Stimulated activated CD4-positive, alpha-beta T cell treated with anti-CD3 and anti-CD28 coated beads, Interleukin-1b, Interleukin-23, amount 100 ng/mL, for 24 hours (primary cell): ENCODE measurements around the gene MRPS7.
"Not testable (repeated sequence)": the region's sequence is repeated elsewhere in the genome, so short reads cannot be mapped to it uniquely, and the experiment has no call there.

Experiments used
- DNase-seq, 4 experiments: peaks; one replicate each; pipeline ENCODE4 v3.0.0-alpha.2; 2020; ENCODE audit warnings: low read depth in 4 of 4, low spot score in 1 of 4

MRPS7 gene

DNA sequence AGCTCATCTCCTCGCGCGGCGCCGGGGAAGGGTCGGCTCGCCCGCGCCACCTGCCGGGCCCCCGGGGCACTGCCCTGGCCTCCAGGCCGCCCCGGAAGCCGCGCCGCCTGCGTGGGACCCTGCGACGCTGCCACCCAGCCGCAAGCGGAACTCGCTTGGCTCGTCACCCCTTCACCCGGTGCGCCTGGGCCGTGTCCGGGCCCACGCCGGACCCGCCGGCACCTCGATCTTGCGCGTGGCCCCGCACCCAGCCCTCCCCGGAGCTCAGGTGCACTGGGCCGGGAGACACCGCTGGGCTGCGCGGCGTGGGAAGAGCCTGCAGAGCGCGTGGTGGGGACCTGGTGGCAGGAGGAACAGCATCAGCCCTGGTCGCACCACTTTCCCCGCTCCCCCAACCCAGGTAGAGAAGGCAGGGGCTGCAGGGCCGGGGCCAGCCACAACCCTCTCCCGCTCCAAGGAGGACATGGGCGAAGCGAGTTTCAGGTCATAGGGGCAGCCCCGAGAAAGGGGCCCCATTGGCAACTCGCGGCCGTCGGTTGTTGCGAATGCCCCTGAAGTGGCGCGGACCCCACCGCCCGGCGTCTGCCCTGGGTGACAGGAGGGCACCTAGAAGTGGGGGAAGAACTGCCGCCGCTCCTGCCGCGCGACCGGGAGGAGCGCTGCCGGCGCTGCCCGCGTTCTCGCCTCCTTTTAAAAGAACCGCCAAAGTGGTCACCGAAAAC, 9.7 kb downstream of the MRPS7 start:
- peak; percentile 74 to 88 (median 82) for DNase-seq

DNA sequence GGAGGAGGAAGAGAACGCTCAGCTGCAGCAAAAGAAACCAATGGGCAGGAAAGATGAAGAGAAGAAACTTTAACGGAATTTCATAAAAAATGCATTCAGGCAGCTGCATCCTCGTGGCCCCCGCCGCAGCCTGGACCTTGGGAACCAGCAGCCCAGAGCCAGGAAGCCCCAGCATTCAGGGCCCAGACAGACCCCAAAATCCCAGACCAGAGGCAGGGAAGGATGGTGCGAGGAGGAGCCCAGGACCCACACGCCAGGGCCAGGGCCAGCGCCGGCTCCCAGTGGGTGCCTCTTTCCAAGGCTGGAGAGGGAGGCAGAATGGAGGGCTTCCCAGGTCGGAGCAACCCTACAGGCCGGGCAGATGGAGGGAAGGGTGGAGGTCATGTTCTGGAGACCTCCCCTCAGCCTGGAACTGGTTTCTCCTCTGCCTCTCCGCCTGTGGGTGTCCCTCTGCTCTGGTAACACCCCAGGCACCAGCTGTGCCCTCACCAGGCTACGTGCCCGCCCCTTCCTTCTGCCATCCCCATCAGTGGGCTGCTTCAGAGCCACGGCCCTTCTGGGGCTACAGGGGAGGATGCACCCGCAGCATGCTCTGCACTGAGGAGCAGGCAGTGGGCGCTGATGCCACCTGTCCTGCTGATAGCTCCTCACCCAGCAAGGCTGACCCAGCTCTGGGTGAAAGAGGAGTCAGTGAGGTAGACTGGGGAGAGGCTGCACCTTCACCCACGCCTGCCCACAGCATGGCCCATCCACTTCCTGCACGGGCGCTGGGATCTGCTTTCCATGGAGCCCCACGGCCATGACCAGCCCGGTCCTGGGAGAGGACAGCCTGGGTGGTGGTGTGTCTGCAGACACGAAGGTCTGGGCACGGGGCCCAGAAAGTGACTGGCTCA, 10.5 kb downstream of the MRPS7 start:
- peak in 1 of 4 experiments; percentile 17 for DNase-seq

DNA sequence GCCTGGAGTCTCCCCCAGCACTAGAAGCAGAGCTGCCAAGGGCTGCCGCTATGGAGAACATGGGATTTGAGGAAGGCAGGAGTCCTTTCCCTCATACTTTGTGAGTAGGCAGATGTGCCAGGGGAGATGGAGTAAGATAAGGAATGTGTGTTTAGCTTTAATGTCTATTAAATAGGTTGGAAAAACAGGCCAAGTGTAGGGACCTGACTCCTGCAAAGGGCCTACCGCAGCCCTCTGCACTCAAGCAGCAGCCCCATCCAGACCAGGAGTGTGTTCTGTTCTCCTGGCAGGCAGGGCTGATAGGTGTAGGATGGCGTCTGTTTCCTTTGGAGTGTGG, 11.1 kb downstream of the MRPS7 start:
- DNase-seq: no peak

DNA sequence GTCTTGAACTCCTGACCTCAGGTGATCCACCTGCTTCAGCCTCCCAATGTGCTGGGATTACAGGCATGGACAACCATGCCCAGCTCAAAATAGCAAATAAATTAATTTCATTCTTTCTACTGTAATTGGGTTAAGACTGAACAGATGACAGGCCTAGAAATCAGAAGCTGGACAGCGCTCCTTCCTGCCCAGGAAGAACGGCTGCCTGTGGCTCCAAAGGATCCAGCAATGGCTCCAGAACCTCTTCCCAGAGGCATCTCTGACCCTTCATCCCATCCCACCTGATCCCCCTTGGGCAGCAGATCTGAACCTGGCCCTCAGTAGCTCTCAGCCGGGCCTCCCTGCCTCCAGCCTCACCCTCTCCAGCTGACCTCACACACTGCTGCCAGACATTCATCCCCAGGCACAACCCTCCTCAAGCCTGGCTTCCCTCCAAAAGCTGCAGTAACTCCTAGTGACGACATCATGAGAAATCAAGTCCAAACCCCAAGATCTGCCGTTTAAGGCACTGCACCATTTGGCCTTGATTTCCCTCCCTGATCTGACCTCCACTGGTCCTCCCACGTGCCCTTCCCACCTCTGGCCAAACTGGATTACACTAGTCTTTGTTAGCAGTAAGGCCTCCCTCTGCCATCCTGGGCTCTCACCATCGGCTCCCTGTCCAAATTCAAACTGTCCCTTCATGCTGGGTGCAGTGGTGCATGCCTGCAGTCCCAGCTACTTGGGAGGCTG, 12.5 kb downstream of the MRPS7 start:
- no peak for DNase-seq

DNA sequence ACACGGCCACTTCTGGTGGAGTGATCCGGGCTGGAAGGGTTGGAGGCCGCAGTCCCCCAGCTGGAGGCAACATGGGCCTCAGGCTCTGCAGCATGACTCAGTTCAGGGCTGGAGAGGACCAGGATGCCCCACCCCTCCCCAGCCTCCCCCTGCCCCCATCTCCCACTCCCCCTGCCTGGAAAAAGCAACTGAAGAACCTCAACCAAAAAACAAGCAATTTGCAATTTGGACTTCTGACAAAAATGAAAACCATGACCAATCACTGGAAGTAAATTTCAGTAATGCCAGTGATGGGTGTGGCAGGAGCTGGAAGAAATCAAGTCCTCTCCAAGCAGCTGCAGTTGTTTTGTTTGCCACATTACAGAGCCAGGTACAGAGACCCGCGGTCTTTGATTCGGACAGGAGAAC, 16.0 kb downstream of the MRPS7 start:
- no peak for DNase-seq

DNA sequence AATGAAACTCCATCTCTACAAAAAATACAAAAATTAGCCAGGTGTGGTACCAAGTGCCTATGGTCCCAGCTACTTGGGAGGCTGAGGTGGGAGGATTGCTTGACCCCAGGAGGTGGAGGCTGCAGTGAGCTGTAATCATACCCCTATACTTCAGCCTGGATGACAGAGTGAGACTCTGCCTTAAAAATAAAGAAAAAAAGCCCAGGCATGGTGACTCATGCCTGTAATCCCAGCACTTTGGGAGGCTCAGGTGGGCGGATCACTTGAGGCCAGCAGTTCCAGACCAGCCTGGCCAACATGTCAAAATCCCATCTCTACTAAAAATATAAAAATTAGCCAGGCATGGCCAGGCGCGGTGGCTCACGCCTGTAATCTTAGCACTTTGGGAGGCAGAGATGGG, 18.5 kb downstream of the MRPS7 start:
- not testable (repeated sequence) for DNase-seq

DNA sequence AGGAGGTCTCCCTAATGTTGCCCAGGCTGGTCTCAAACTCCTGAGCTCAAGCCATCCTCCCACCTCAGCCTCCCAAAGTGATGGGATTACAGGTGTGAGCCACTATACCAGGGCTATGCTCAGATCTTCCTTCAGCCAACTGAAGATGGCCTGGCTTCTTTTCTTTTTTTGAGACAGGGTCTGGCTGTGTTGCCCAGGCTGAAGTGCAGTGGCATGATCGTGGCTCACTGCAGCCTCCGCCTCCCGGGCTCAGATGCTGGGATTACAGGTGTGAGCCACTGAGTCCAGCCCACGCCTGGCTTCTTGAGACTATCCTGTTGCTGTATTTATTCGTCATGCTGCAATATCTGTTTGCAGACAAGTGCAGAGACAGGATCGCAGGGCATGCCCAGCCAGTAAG, 23.4 kb downstream of the MRPS7 start:
- DNase-seq: no peak

DNA sequence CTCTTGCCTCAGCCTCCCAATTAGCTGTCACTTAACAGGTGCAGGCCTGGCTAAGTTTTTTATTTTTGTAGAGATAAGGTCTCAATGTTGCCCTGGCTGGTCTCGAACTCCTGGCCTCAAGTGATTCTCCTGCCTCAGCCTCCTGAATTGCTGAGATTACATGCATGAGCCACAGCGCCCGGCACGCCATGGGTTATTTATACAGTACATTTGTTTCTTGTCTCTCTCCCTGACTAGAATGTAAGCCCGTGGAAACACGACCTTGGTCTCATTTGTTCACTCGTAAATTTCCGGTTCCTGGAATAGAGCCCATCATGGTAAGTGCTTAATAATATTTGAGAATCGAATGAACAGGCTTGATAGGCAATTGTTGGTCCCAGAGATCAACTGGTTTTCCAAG, 25.5 kb downstream of the MRPS7 start:
- no peak for DNase-seq

DNA sequence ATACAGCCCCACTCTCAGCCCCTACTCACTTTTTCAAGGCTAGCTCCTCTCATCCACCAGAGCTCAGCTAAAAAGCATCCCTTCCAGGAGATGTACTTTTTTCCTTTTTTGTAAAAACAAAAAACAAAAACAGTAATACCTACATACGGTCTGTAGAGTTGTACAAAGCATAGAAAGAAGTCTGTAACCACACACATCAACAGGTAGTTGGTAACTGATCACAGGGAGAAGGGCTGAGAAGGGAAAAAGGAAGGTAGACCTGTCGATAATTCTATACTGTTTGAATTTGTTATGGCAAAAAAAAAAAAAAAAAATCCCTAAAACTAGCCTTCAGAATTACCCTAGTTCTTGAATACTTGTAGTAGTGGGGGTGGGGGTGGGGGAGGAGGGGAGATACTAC, 26.7 kb downstream of the MRPS7 start:
- no peak for DNase-seq

DNA sequence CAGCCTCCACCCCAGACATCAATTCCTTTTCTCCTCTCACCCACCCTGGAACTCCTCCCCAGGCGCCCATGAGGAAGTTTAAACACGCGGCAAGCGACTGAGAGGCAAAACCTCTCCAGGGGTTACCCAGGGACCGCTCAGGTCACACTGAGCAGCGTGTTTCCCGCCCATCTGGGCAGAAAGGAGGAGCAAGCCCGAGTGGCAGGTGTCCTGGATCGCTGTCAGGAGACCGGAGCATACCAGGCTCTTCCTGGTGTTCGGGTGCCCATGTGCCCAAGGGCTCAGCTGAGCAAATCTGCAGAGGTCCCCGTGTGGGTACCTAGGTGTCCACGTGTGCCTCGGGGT, 27.1 kb downstream of the MRPS7 start:
- DNase-seq: peak in 2 of 4 experiments; percentile 39 to 46

DNA sequence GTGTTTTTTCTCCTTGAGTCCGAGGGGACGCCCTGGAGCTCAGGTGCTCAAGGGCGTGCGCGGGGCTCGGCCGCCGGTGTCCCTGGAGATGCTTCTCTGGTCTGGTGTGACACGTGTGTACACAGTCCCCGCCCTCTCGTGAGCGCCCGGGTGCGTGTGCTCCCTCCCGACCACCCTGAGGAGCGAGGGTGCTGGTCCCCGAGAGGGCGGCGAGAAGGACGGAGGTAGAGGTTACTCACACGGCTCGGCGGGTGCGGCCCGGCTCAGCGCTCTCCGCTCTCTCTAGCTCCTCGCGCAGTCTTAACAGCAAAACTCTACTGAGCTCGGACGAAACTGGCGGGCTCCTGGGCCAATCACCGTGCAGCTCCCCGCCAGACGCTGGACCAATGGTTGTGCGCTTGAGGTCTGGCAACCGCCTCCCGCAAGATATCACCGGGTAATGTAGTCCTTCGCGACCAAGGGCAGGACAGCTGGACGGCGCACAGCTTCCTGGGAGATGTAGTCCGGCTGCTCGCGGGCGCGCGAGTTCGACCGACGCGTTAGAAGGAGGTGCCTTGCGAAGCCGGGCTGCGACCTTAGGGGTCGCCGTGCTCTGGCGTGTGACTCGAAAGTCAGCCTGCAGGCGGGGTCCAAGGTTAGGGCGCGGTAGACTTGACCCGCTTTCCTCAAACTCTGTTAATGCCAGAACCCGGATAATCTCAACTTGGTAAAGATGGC, 27.6 kb downstream of the MRPS7 start, which contains the start of gene SLC25A19:
Gene SLC25A19, minus strand, starts transcription at position 319 of the 717 bp plus-strand sequence. CDS start 2,669 bp downstream, outside the sequence.
- DNase-seq: peak; percentile 84 to 95 (median 92)

DNA sequence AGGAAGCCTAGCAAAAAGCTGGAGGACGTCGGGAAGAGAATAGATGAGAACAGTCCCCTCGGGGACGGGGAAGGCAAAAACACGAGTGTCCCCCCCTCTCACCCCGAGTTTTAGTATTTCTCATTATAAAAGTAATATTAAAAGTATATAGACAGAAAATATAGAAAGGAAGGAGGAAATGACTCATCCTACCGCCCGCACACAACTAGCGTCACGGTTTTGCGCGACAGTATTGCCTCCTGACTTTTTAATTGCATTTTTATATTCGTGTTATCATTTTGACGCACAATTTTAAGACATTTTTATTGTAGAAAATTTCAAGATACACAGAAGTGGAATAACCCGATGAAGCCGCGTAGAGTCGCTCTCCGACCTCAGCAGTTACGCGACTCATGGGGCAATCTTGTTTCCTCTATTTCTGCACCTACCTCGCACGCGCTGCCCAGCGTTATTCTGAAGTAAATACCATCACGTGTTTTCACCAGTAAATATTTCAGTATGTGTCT, 28.2 kb downstream of the MRPS7 start:
- DNase-seq: peak in 3 of 4 experiments; percentile 40 to 64 (median 50)

DNA sequence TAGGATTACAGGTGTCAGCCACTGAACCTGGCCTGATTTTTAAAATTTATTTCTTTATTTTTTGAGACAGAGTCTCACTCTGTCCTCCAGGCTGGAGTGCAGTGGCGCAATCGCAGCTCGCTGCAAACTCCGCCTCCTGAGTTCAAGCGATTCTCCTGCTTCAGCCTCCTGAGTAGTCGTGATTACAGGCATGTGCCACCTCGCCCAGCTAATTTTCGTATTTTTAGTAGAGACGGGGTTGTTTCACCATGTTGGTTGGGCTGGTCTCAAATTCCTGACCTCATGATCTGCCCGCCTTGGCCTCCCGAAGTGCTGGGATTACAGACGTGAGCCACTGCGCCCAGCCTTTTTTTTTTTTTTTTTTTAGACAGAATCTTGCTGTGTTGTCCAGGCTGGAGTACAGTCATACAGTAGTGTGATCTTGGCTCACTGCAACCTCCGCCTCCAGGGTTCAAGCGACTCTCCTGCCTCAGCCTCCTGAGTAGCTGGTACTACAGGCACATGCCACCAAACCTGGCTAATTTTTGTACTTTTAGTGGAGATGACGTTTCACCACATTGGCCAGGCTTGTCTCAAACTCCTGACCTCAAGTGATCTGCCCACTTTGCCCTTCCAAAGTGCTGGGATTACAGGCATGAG, 31.2 kb downstream of the MRPS7 start:
- not testable (repeated sequence) for DNase-seq

DNA sequence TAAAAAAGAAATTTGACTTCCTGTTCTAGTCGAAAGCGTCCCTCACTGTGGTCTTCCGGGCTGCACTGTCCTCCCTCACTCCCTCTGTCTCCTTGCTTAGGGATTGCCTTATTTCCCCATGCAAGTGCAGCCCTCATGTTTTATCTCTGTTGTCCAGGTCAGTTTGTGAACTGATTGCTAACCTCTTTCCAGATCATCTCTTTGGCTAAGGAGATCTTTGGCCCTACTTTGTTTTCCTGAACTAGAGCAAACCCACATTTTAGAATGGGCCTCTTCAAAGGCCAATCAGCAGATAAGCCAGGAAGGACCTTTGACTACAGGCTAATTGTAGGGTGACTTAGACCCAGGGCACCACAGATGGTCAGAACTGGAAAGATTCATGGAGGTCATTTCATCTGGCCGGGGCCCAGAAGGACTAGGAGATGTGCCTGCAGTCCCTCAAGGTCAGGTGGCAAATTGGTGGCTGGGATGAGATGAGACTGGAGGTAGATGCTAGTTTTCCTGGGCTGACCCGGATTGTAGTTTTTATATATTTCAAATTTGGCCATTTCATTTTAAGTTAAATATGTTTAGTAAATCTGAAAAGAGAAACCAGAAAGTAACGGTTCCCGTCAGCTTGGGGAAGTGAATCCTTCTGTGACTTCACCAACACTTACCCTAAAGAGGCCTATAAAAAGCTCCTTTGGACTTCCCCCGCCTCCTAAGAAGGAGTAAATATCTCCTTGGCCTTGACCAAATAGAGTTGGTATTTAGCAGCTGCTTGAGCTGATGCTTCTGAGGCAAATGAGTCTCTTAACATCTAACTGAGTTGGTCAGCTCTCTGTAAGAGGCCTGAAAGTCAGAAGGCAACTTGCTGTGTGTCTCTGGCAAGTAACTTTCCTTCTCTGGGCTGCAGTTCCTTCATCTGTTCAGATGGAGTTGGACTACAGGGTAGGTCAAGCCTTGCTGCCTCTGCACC, 33.8 kb downstream of the MRPS7 start:
- no peak for DNase-seq

DNA sequence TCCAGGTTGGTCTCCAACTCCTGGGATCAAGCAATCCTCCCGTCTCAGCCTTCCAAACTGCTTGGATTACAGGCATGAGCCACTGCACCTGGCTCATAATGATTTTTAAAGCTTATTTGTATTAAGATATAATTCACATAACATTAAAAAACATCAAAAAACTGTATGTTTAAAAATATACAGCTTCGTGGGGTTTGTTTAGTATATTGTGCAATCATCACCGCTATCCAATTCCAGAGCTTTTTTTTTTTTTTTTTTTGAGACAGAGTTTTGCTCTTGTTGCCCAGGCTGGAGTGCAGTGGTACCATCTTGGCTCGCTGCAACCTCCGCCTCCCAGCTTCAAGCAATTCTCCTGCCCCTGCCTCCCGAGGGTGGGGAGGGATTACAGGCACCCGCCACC, 38.6 kb downstream of the MRPS7 start:
- no peak for DNase-seq

DNA sequence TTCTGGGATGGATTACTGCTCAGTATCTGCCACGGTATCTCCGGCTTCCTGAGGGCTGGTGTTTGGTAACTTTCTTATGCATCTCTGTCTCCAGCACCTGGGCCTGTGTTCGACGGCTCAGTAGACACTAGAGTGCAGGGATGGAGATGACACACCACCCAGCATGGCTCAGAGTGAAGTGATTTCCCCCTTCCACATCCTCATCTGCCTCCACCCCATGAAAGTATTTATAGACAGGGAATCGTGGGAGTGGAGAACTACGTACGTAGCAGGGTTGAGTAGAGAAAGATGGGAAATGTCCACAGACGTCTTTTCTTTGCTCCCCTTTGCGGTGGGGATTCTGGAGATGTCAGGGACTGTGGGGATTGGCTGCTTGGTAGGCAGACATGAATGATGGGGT, 39.4 kb downstream of the MRPS7 start:
- DNase-seq: no peak

DNA sequence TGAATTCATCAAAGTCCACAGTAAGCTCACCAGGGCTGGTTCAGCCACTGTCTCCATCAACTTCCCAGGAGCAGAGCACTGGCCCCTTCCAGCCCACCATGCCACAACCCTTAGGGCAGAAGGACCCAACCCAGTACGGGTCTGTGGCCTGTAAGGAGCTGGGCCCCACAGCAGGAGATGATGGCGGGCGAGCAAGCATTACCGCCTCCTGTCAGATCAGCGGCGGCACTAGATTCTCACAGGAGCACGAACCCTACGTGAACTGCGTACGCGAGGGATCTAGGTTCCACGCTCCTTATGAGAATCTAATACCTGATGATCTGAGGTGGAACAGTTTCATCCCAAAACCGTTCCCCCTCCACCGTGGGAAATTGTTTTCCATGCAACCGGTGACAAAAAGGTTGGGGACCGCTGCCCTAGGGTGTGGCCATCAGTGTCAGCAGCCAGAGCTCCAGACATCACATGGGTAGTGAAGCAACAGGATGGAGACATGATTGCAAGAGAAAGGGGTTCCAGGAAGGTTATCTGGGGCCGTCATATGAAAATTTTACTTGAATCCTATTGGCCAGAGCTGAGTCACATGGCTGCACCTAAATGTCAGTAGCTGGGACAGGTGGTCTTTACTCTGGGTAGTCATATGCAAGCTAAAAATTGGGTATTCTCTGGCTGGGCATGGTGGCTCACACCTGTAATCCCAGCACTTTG, 40.0 kb downstream of the MRPS7 start:
- no peak for DNase-seq

DNA sequence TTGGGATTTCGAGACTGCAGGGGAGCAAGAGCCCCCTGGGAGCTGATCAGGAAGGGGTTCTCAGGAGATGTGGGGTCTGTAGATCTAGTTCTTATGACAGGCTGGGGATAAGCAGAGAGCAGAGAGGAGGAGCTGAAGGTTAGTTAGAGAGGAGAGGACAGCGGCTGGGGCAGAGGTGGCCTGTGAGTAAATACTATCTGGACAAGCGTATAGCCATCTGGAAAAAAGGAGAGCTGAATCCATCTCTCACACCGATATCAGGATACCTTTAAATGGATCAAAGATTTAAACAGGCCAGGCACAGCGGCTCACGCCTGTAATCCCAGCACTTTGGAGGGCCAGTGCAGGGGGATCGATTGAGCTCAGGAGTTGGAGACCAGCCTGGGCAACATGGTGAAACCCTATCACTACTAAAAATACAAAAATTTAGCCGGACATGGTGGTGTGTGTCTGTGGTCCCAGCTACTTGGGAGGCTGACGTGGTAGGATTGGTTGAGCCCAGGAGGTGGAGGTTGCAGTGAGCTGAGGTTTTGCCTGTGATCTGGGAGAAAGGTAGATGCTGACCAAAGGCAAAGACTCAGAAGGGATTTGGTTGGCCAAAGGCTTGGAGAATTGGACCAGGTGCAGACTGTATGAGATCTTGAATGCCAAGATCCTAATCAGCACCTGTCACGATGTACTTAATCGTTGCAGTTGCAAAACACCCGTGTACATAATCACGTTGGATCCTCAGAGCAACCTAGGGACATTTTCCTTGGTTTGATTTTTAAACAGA, 46.5 kb downstream of the MRPS7 start:
- DNase-seq: no peak
